Measurements from ENCODE around the gene CUL1.
A peak's percentile ranks its signal among the peaks of the same experiment; 100 is the strongest.

The CUL1 gene

GRCh38 chr7:148782757-148783456, 84.2 kb downstream of the CUL1 start:
- no peak overlapping the region for H3K4ac ChIP-seq (ENCODE audit: low read depth in 1 of 2, low read length in 2 of 2)
- H3K79me1 ChIP-seq (replicated peaks; ENCODE audit: low read length, poor library complexity, severe bottlenecking), result peaks cover 32% of the 10 kb centered on the region
- H3K9ac ChIP-seq (ENCODE audit: low read length), result no peak overlapping the region
- no peak overlapping the region for H4K8ac ChIP-seq (ENCODE audit: low read length)
- H3K9me3 ChIP-seq (ENCODE audit: control insufficient read depth, low read length), result no peaks in the 10 kb centered on the region
- no peaks in the 10 kb centered on the region for H3K4me1 ChIP-seq (ENCODE audit: control insufficient read depth, insufficient read depth, low read depth, low read length)
- H2BK120ac ChIP-seq (ENCODE audit: low read depth, low read length), result no peak overlapping the region
- H3K27ac ChIP-seq (ENCODE audit: low read length, poor library complexity, severe bottlenecking), result no peak overlapping the region
- H3K4me3 ChIP-seq (ENCODE audit: insufficient read depth in 1 of 2, low read depth in 1 of 2, low read length in 2 of 2), result peak overlapping the region in 1 of 2 experiments; percentile 43
- no peak for DNase-seq
- WGBS, result 94% methylated on average over 44 of the region's 44 CpGs
- H3K36me3 ChIP-seq (ENCODE audit: control insufficient read depth in 1 of 2, insufficient read depth in 2 of 2, low read depth in 1 of 2, low read length in 2 of 2), result peaks cover 30 to 92% of the 10 kb centered on the region in 2 experiments
- no peak overlapping the region for H2BK5ac ChIP-seq (ENCODE audit: low read depth, low read length, poor library complexity, severe bottlenecking)
- H3K23ac ChIP-seq (ENCODE audit: low read length in 2 of 2), result no peak overlapping the region
- peak overlapping the region; percentile 41 for H4K91ac ChIP-seq (ENCODE audit: low read length)
- no peak overlapping the region for H3K18ac ChIP-seq (ENCODE audit: low read depth in 1 of 2, low read length in 2 of 2)
- H2AK5ac ChIP-seq (ENCODE audit: low read length, severe bottlenecking), result no peak overlapping the region
- H2AFZ ChIP-seq (ENCODE audit: low read depth, low read length), result no peak overlapping the region
- no peak overlapping the region for H3K14ac ChIP-seq (ENCODE audit: low read length in 2 of 2)
- H2BK15ac ChIP-seq (ENCODE audit: low read depth, poor library complexity, severe bottlenecking), result no peak overlapping the region
- no peaks in the 10 kb centered on the region for H3K27me3 ChIP-seq (ENCODE audit: control insufficient read depth in 1 of 2, insufficient read depth in 1 of 2, low read length in 2 of 2)
- no peak overlapping the region for H3K4me2 ChIP-seq (ENCODE audit: low read length, poor library complexity, severe bottlenecking)
- no peak overlapping the region for H2BK12ac ChIP-seq (ENCODE audit: low read length in 2 of 2)

- no peak overlapping the region for H2BK5ac ChIP-seq (ENCODE audit: low read depth, low read length, poor library complexity, severe bottlenecking)
- H3K9me3 ChIP-seq (ENCODE audit: control insufficient read depth, low read length), result no peaks in the 10 kb centered on the region
- no peak overlapping the region for H3K4me3 ChIP-seq (ENCODE audit: insufficient read depth in 1 of 2, low read depth in 1 of 2, low read length in 2 of 2)
- no peak overlapping the region for H4K8ac ChIP-seq (ENCODE audit: low read length)
- H3K4me1 ChIP-seq (ENCODE audit: control insufficient read depth, insufficient read depth, low read depth, low read length), result no peaks in the 10 kb centered on the region
- no peak overlapping the region for H4K91ac ChIP-seq (ENCODE audit: low read length)
- H2BK120ac ChIP-seq (ENCODE audit: low read depth, low read length), result no peak overlapping the region
- H2AFZ ChIP-seq (ENCODE audit: low read depth, low read length), result no peak overlapping the region
- no peak overlapping the region for H3K23ac ChIP-seq (ENCODE audit: low read length in 2 of 2)
- H3K79me1 ChIP-seq (replicated peaks; ENCODE audit: low read length, poor library complexity, severe bottlenecking), result peaks cover 28% of the 10 kb centered on the region
- DNase-seq, result no peak
- 93% methylated on average over 11 of the region's 15 CpGs for WGBS
- no peak overlapping the region for H3K18ac ChIP-seq (ENCODE audit: low read depth in 1 of 2, low read length in 2 of 2)
- no peak overlapping the region for H2BK15ac ChIP-seq (ENCODE audit: low read depth, poor library complexity, severe bottlenecking)
- no peak overlapping the region for H3K9ac ChIP-seq (ENCODE audit: low read length)
- peaks cover 38 to 92% of the 10 kb centered on the region in 2 experiments for H3K36me3 ChIP-seq (ENCODE audit: control insufficient read depth in 1 of 2, insufficient read depth in 2 of 2, low read depth in 1 of 2, low read length in 2 of 2)
- no peak overlapping the region for H3K27ac ChIP-seq (ENCODE audit: low read length, poor library complexity, severe bottlenecking)
- no peak overlapping the region for H3K14ac ChIP-seq (ENCODE audit: low read length in 2 of 2)
- no peak overlapping the region for H3K4ac ChIP-seq (ENCODE audit: low read depth in 1 of 2, low read length in 2 of 2)
- no peak overlapping the region for H2AK5ac ChIP-seq (ENCODE audit: low read length, severe bottlenecking)
- no peaks in the 10 kb centered on the region for H3K27me3 ChIP-seq (ENCODE audit: control insufficient read depth in 1 of 2, insufficient read depth in 1 of 2, low read length in 2 of 2)
- H2BK12ac ChIP-seq (ENCODE audit: low read length in 2 of 2), result peak overlapping the region in 1 of 2 experiments; percentile 13
- no peak overlapping the region for H3K4me2 ChIP-seq (ENCODE audit: low read length, poor library complexity, severe bottlenecking)
These were observed 85.3 kb downstream of the CUL1 start for GRCh38 chr7:148783801-148784527.

DNA sequence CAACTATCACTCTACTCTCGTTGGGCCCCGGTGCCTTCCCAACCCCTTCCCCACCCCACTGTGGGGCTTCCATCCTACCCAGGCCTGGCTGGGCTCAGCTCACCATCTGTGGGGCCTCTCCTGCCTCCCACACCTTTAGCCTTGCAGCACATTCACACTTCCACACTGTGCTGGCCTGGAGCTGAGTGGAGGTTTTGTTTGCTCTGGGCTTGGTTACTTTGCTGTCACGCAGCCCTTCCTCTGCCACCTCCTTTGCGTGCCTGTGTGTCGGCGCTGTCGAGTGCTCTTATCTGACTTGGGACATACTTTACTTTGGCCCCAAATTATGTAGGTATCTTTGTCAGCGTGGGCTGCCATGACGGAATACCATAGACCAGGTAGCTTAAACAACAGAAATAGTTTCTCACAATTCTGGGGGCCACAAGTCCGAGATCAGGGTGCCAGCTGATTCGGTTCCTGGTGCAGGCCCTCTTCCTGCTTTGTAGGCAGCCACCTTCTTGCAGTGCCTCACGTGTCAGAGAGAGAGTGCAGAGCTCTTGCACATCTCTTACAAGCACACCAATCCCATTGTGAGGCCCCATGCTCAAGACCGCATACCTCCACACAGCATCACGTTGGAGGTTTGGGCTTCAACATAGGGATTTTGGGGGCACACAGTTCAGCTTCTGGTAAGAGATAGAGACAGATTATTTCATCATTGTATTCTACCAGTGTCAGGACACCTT, 89.0 kb downstream of the CUL1 start:
- no peak overlapping the region for H3K4ac ChIP-seq (ENCODE audit: low read depth in 1 of 2, low read length in 2 of 2)
- DNase-seq, result no peak
- WGBS, result 98% methylated on average over 14 of the region's 14 CpGs
- no peak overlapping the region for H2BK5ac ChIP-seq (ENCODE audit: low read depth, low read length, poor library complexity, severe bottlenecking)
- H3K36me3 ChIP-seq (ENCODE audit: control insufficient read depth in 1 of 2, insufficient read depth in 2 of 2, low read depth in 1 of 2, low read length in 2 of 2), result peaks cover 44 to 94% of the 10 kb centered on the region in 2 experiments
- no peak overlapping the region for H3K27ac ChIP-seq (ENCODE audit: low read length, poor library complexity, severe bottlenecking)
- H3K9me3 ChIP-seq (ENCODE audit: control insufficient read depth, low read length), result no peaks in the 10 kb centered on the region
- no peak overlapping the region for H3K23ac ChIP-seq (ENCODE audit: low read length in 2 of 2)
- H3K9ac ChIP-seq (ENCODE audit: low read length), result no peak overlapping the region
- H2BK120ac ChIP-seq (ENCODE audit: low read depth, low read length), result no peak overlapping the region
- no peak overlapping the region for H3K4me2 ChIP-seq (ENCODE audit: low read length, poor library complexity, severe bottlenecking)
- H3K4me3 ChIP-seq (ENCODE audit: insufficient read depth in 1 of 2, low read depth in 1 of 2, low read length in 2 of 2), result no peak overlapping the region
- no peak overlapping the region for H3K18ac ChIP-seq (ENCODE audit: low read depth in 1 of 2, low read length in 2 of 2)
- H3K14ac ChIP-seq (ENCODE audit: low read length in 2 of 2), result no peak overlapping the region
- peaks cover 26% of the 10 kb centered on the region for H3K79me1 ChIP-seq (replicated peaks; ENCODE audit: low read length, poor library complexity, severe bottlenecking)
- no peaks in the 10 kb centered on the region for H3K4me1 ChIP-seq (ENCODE audit: control insufficient read depth, insufficient read depth, low read depth, low read length)
- H2AK5ac ChIP-seq (ENCODE audit: low read length, severe bottlenecking), result no peak overlapping the region
- H4K91ac ChIP-seq (ENCODE audit: low read length), result no peak overlapping the region
- no peak overlapping the region for H2BK12ac ChIP-seq (ENCODE audit: low read length in 2 of 2)
- H2BK15ac ChIP-seq (ENCODE audit: low read depth, poor library complexity, severe bottlenecking), result no peak overlapping the region
- H3K27me3 ChIP-seq (ENCODE audit: control insufficient read depth in 1 of 2, insufficient read depth in 1 of 2, low read length in 2 of 2), result no peaks in the 10 kb centered on the region
- no peak overlapping the region for H4K8ac ChIP-seq (ENCODE audit: low read length)
- H2AFZ ChIP-seq (ENCODE audit: low read depth, low read length), result no peak overlapping the region

GRCh38 chr7:148789220-148789619, 90.5 kb downstream of the CUL1 start:
- H3K18ac ChIP-seq (ENCODE audit: low read depth in 1 of 2, low read length in 2 of 2), result no peak overlapping the region
- no peak overlapping the region for H3K14ac ChIP-seq (ENCODE audit: low read length in 2 of 2)
- H3K9ac ChIP-seq (ENCODE audit: low read length), result no peak overlapping the region
- H3K9me3 ChIP-seq (ENCODE audit: control insufficient read depth, low read length), result no peaks in the 10 kb centered on the region
- H3K4ac ChIP-seq (ENCODE audit: low read depth in 1 of 2, low read length in 2 of 2), result no peak overlapping the region
- 97% methylated on average over 5 of the region's 7 CpGs for WGBS
- no peak overlapping the region for H2AK5ac ChIP-seq (ENCODE audit: low read length, severe bottlenecking)
- no peak overlapping the region for H4K8ac ChIP-seq (ENCODE audit: low read length)
- peaks cover 41 to 97% of the 10 kb centered on the region in 2 experiments for H3K36me3 ChIP-seq (ENCODE audit: control insufficient read depth in 1 of 2, insufficient read depth in 2 of 2, low read depth in 1 of 2, low read length in 2 of 2)
- H3K4me3 ChIP-seq (ENCODE audit: insufficient read depth in 1 of 2, low read depth in 1 of 2, low read length in 2 of 2), result no peak overlapping the region
- no peak overlapping the region for H2AFZ ChIP-seq (ENCODE audit: low read depth, low read length)
- H3K27ac ChIP-seq (ENCODE audit: low read length, poor library complexity, severe bottlenecking), result no peak overlapping the region
- no peak overlapping the region for H4K91ac ChIP-seq (ENCODE audit: low read length)
- no peak overlapping the region for H3K23ac ChIP-seq (ENCODE audit: low read length in 2 of 2)
- H2BK5ac ChIP-seq (ENCODE audit: low read depth, low read length, poor library complexity, severe bottlenecking), result no peak overlapping the region
- no peaks in the 10 kb centered on the region for H3K27me3 ChIP-seq (ENCODE audit: control insufficient read depth in 1 of 2, insufficient read depth in 1 of 2, low read length in 2 of 2)
- no peak overlapping the region for H2BK120ac ChIP-seq (ENCODE audit: low read depth, low read length)
- H2BK12ac ChIP-seq (ENCODE audit: low read length in 2 of 2), result no peak overlapping the region
- H3K4me2 ChIP-seq (ENCODE audit: low read length, poor library complexity, severe bottlenecking), result no peak overlapping the region
- H3K4me1 ChIP-seq (ENCODE audit: control insufficient read depth, insufficient read depth, low read depth, low read length), result no peaks in the 10 kb centered on the region
- DNase-seq, result no peak
- no peak overlapping the region for H2BK15ac ChIP-seq (ENCODE audit: low read depth, poor library complexity, severe bottlenecking)
- peaks cover 19% of the 10 kb centered on the region for H3K79me1 ChIP-seq (replicated peaks; ENCODE audit: low read length, poor library complexity, severe bottlenecking)
